Esophagus squamous epithelium (tissue), 5 donors: ENCODE results near the gene AGTRAP. TPM values are rescaled to one million over a fixed set of nuclear protein-coding genes. Genes with fewer than 3 reads are reported as not detected.

ENCODE experiments used
- DNase-seq: peaks from one replicate; lab custom pipeline; 2025; lab: John Stamatoyannopoulos, UW
- H3K27ac ChIP-seq, 4 donors: fragments of 200-600 bp; sonication (generic); one replicate each; pipeline ENCODE4 v1.5.1; 2016 to 2019; ENCODE audit warnings: mild to moderate bottlenecking in 1 of 4
- H3K27me3 ChIP-seq, 4 donors: fragments of 200-600 bp; sonication (generic); 1 replicate in 3 of 4; 2 replicates in 1 of 4; pipeline versions ENCODE4 v1.5.1 to v1.6.0; 2017 to 2021; ENCODE audit warnings: antibody characterized with exemption in 1 of 4
- H3K36me3 ChIP-seq, 3 donors: fragments of 200-600 bp; sonication (generic); one replicate each; pipeline ENCODE4 v1.5.1; 2016 to 2019
- H3K4me1 ChIP-seq, 3 donors: fragments of 200-600 bp; sonication (generic); one replicate each; pipeline ENCODE4 v1.5.1; 2017 to 2019
- H3K4me3 ChIP-seq, 4 donors: fragments of 200-600 bp; sonication (generic); 1 replicate in 3 of 4; 2 replicates in 1 of 4; pipeline ENCODE4 v1.5.1; 2016 to 2019; ENCODE audit warnings: mild to moderate bottlenecking in 2 of 4, moderate library complexity in 1 of 4
- H3K9me3 ChIP-seq, 3 donors: fragments of 200-600 bp; sonication (generic); one replicate each; pipeline ENCODE4 v1.5.1; 2016 to 2019
- CTCF ChIP-seq, 6 experiments: fragments of 450-650 bp in 4 of 6; fragments of 200-600 bp in 2 of 6; sonication (generic) in 2 of 6; IDR thresholded peaks; one replicate each; pipeline ENCODE4 v1.5.1; 2016 to 2019; ENCODE audit warnings: antibody characterized with exemption in 6 of 6, mild to moderate bottlenecking in 4 of 6, moderate library complexity in 4 of 6
- POLR2A ChIP-seq, 4 donors: fragments of 450-650 bp; IDR thresholded peaks; one replicate each; pipeline ENCODE4 v1.6.1; 2017; ENCODE audit warnings: antibody characterized with exemption in 4 of 4, mild to moderate bottlenecking in 4 of 4, moderate library complexity in 3 of 4
- WGBS, 2 donors: methylation state at CpG; one replicate each; pipeline ENCODE4 v1.1.5; 2018; 5-methylcytosine and 5-hydroxymethylcytosine counted together
- intact Hi-C: fragments of 100-400 bp; cut with DNase I; formaldehyde crosslinking; loops from one replicate; pipeline ENCODE4 v1.15.0; 2022
- total RNA-seq, 4 donors: library from RNA; depleted of rRNA; stranded (reverse); fragments of >200 nt; gene quantifications; one replicate each; pipeline ENCODE4 v1.1.0, GENCODE V29; 2016
- donor health status: DM: yes; HTN: yes; CAD: no.

Gene AGTRAP
- total RNA-seq, 4 donors from 2014 or later: 34.5 to 89.5 (median 50.7) TPM

DNA sequence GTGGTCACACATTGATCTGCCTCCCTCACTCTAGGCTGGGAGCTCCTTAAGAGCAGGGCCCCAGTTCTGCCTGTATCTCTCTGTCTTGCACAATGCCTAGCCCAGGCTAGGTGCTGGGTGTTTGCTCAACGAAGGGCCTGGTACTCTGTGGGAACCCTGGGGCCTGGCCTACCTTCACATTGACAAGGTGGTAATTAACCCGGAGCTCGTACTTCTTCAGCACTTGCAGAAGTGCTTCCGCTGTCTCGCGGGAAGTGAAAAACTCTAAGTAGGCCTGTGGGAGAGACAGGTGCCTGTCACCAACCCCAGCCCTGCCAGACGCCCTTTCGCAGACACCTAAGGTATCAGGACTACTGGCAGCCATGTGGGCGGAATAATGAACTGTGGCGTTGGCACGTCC, 56.2 kb downstream of the AGTRAP start:
- intact Hi-C loops: no loop called here
- Histone ChIP-seq H3K4me1 (peaks cover 45 to 68% (median 60%) of the 10 kb centered on the region in 3 donors), H3K27ac (peak overlapping the region; percentile 86 to 96 (median 90)), H3K4me3 (no peak overlapping the region), H3K27me3 (no peaks in the 10 kb centered on the region), H3K9me3 (no peaks in the 10 kb centered on the region), H3K36me3 (peaks cover 25 to 52% (median 28%) of the 10 kb centered on the region in 3 donors)
- 76 to 92% methylated on average over 4 to 9 of the region's 11 CpGs for WGBS, 2 donors
- DNase-seq: no peak
- TF ChIP-seq POLR2A (IDR thresholded peaks at IDR 0.05) (no peak), CTCF (IDR thresholded peaks at IDR 0.05) (no peak)

DNA sequence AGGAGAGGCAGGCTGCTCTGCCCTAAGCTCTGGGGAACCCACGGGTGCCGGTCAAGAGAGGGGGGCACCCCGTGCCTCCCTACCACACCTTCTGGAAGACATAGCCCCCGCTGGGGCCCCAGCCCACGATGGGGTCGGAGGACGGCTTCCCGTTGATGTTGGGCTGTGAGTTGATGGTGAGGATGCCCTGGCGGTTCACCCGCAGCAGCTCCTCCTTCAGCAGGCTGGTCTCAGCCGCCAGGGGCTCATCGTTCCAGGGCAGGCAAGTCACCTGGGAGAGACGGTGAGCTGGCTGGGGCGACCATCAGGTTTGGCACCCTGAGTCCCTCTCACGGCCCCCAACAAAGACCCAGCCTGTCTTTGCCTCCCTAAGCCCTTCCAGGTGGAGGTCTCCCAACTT, 57.9 kb downstream of the AGTRAP start:
- TF ChIP-seq POLR2A (IDR thresholded peaks at IDR 0.05) (no peak), CTCF (IDR thresholded peaks at IDR 0.05) (no peak)

DNA sequence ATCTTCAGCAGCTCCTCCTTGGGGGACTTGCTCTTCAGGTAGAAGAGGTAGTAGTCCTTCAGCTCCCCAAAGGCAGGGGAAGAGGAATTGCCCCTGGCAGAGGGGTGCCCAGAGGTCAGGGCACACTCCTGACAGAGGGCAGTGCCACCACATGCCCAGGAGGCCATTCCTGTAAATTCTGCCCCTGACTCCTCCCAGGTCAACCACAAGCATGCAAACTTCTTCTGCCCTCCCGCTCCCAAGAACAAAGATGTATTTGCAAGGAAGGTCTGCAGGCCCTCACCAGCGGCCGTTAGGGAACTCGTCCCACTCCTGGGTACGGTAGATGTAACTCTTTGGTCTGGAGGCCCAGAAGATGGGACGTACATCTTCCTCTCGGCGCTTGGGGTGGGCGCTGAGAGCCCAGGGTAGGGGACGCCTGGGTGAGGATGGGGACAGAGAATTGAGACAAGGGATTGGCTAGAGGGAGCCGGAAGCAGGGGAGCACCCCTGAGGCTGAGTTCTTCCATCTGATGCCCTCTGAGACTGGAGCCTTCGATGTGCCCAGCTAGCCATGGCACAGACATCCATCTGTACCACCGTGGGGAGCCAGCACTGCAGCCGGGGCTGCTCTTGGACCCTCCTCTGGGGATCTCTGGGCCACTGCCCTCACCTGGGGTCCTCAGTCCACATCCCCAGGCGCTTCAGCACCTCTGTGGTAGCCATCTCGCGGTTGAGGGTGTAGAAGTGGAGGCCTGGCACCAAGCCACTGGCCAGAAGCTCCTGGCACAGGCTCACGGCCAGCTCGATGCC, 58.7 kb downstream of the AGTRAP start:
- intact Hi-C loops: no loop called here
- no peaks in the 10 kb centered on the region for H3K27me3 ChIP-seq
- no peaks in the 10 kb centered on the region for H3K9me3 ChIP-seq
- H3K4me3 ChIP-seq: no peak overlapping the region
- H3K4me1 ChIP-seq: peaks cover 20 to 51% (median 35%) of the 10 kb centered on the region in 3 donors
- H3K27ac ChIP-seq: peak overlapping the region in 2 of 4 donors; percentile 17 to 49
- H3K36me3 ChIP-seq: peaks cover 25 to 75% (median 29%) of the 10 kb centered on the region in 3 donors
- TF ChIP-seq POLR2A (IDR thresholded peaks at IDR 0.05) (no peak), CTCF (IDR thresholded peaks at IDR 0.05) (no peak)
- WGBS, 2 donors: 83 to 90% methylated on average over 6 to 9 of the region's 19 CpGs
- no peak for DNase-seq

More for the DNA sequence above, 57.9 kb downstream of the AGTRAP start:
- H3K4me3 ChIP-seq: no peak overlapping the region
- peaks cover 25 to 66% (median 28%) of the 10 kb centered on the region in 3 donors for H3K36me3 ChIP-seq
- H3K9me3 ChIP-seq: no peaks in the 10 kb centered on the region
- peak overlapping the region in 2 of 4 donors; percentile 17 to 49 for H3K27ac ChIP-seq
- WGBS, 2 donors: 93 to 100% methylated on average over 2 to 13 of the region's 15 CpGs
- DNase-seq: no peak
- H3K27me3 ChIP-seq: no peaks in the 10 kb centered on the region
- intact Hi-C loops: no loop called here
- H3K4me1 ChIP-seq: peaks cover 27 to 59% (median 43%) of the 10 kb centered on the region in 3 donors

DNA sequence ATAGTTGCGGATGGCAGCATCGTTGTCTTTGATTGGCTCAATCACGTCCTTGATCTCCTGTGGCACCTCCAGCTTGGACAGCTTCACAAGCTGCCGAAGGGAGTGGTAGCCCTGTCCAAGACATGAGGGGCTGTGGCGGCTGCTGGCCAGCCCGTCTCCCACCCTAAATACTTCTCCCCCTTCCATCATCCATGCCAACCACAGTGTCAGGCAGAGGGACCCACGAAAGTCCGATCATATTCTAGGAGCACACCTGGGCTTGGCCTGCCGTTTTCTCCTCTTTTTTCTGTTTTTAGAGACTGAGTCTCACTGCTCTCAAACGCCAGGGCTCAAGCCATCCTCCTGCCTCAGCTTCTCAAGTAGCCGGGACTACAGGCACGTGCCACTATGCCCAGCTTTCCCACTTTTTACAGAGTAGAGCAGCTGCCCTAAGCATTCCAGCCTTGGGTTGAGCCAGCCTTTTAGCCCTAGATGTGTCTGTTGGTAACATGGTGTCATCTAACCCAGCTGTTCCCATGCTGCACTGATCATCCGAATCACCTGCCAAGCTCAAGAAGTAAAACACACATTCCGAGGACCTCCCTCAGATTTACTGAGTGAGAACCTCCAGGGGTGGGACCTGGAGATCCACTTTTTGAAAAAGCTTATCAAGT, 59.4 kb downstream of the AGTRAP start:
- H3K27me3 ChIP-seq: no peaks in the 10 kb centered on the region
- H3K4me3 ChIP-seq: no peak overlapping the region
- H3K9me3 ChIP-seq: no peaks in the 10 kb centered on the region
- H3K27ac ChIP-seq: no peak overlapping the region
- no peak for DNase-seq
- intact Hi-C loops: no loop called here
- WGBS, 2 donors: 80 to 83% methylated on average over 11 to 14 of the region's 14 CpGs
- peaks cover 13 to 46% (median 28%) of the 10 kb centered on the region in 3 donors for H3K4me1 ChIP-seq
- TF ChIP-seq POLR2A (IDR thresholded peaks at IDR 0.05) (no peak), CTCF (IDR thresholded peaks at IDR 0.05) (no peak)
- peaks cover 29 to 76% (median 36%) of the 10 kb centered on the region in 3 donors for H3K36me3 ChIP-seq
